Measurements from ENCODE around the gene COL16A1. TPM values are rescaled to one million over a fixed set of nuclear protein-coding genes. Genes with fewer than 3 reads are reported as not detected.

COL16A1 gene
- total RNA-seq, 1 donor from 2014 or later: 0.42 TPM

DNA sequence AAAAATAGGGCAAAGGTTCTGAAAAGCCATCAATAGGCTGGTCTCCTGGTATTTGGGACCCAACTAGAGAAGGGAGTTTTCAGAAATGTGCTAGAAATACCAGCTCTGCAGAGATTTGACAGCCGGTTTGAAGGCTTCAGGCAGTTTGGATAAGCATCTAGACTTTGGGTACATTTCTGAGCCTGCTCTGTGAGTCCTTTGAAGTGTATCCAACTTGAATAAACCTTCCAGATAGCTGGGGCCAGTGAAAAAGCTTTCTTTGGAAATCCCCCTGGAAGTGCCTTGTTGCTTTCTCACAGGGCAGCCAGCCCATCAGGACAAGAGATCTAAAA, 52.8 kb downstream of the COL16A1 start:
- intact Hi-C loops (cut with micrococcal nuclease): no loop called here

GRCh38 chr1:31650161-31651088, 53.4 kb downstream of the COL16A1 start:
- intact Hi-C loops (cut with micrococcal nuclease): no loop called here

DNA sequence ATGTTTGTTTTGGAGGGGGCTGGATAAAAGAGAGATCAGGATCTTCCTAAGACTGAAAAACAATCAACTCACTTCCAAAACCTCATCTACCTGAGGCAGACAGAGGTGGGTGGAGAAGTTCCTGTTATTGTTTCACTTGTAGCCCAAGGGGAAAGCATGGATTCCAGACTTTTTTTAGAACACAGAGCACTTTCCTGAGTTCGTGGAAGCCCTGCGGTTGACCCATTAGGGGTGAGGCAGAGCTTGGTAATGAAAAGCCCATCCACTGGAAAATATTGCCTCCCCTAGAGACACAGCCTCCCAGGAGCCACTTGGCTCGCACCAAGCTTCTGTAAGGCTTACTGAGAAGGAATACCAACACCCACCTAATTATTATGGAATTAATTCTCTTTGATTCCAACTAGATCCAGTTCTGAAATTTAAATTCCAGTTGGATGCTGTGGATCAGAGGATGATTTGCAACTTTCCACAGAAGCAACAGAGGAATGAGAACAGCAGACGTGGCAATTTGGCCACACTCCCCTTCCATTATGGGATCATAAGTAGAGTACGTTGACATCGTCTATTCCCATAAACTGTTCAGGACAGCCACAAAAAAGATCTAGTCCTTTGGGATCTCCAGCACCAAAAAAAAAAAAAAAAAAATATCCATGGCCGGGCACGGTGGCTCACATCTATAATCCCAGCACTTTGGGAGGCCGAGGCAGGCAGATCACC, 55.0 kb downstream of the COL16A1 start:
- intact Hi-C loops (cut with micrococcal nuclease): loop anchor here (10.0 kb wide), 3 partner anchors 286 to 1706 kb away; partner anchors contain the start of gene PTP4A2

DNA sequence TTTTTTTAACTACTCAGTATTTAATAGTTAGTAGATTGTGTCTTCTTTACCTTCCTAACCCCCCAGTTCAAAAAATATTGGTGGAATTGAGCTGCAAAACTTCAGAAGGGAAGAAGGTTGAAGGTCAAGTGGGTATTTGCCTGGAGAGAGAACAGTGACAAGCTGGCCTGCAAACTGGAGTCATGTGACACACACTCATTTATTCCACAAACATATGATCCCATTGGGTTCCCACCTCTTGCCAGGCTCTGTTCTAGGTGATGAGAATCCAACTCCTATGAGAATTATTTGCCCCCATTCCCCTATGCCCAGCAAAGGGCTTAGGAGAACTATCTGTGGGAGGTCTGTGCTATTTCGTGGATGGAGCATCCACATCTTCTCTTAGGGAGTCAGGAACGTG, 55.6 kb downstream of the COL16A1 start:
- intact Hi-C loops (cut with micrococcal nuclease): loop anchor here (10.0 kb wide), 3 partner anchors 287 to 1707 kb away; partner anchors contain the start of gene PTP4A2

DNA sequence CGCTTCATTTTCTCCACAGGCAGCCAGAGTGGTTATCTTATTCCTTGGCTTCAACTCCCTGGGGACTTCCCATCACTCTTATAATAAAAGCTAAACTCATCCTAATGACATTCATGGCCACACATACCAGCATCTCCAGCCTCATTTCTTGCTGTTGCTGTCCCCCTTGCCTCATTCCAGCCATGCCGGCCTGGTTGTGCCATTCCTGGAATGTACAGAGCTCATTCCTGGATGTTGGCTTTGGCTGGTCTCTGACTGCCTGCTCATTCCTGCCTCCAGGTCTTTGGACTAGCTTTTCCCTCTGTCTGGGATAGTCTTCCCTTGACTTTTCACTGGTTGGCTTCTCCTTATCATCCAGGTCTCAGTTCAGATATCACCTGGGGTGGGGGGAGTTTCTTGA, 56.7 kb downstream of the COL16A1 start:
- intact Hi-C loops (cut with micrococcal nuclease): loop anchor here (10.0 kb wide), 3 partner anchors 288 to 1708 kb away; partner anchors contain the start of gene PTP4A2

DNA sequence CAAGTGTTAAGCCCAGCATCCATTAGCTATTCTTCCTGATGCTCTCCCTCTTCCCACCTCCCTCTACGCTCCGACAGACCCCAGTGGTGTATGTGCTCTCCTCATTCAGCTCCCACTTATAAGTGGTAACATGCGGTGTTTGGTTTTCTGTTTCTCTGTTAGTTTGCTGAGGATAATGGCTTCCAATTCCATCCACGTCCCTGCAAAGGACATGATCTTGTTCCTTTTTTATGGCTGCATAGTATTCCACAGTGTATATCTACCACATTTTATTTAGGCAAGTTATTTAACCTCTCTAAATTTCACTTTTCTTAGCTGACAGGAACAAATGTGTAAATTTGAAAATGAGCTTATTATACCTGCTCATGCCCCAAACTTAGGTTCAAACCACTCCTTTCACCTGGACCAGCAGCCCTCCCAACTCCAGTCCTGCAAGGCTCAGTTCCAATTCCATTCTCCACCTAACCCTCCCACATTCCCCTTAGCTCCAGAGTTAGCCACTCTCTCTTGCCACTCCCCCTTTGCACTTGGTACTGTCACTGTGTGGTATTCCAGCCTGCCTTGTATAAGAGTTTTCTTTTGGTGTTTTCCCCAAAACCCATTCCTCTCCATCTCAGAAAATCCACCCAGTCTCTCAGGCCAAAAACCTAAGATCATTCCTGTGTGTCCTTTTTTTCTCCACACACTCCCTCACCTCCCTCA, 57.4 kb downstream of the COL16A1 start:
- intact Hi-C loops (cut with micrococcal nuclease): loop anchor here (10.0 kb wide), 3 partner anchors 288 to 1708 kb away; partner anchors contain the start of gene PTP4A2

DNA sequence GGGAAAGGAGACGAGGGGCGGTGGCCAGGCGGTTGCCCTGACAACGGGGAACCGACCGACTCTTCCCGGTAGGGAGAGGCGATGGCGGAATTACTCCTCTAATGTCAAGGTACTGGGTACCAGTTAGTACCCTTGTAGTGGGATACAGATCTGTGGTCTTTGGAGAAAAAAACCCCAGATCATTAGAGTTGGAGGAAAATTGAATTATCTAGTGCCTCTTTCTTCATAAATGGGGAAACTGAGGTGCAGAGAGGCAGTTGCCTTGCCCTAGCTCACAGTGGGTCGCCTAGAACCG, 58.6 kb downstream of the COL16A1 start:
- intact Hi-C loops (cut with micrococcal nuclease): loop anchor here (1.0 to 10.0 kb wide), 8 partner anchors 116 to 1710 kb away; partner anchors contain the start of genes BSDC1, HDAC1, PTP4A2 and PUM1

DNA sequence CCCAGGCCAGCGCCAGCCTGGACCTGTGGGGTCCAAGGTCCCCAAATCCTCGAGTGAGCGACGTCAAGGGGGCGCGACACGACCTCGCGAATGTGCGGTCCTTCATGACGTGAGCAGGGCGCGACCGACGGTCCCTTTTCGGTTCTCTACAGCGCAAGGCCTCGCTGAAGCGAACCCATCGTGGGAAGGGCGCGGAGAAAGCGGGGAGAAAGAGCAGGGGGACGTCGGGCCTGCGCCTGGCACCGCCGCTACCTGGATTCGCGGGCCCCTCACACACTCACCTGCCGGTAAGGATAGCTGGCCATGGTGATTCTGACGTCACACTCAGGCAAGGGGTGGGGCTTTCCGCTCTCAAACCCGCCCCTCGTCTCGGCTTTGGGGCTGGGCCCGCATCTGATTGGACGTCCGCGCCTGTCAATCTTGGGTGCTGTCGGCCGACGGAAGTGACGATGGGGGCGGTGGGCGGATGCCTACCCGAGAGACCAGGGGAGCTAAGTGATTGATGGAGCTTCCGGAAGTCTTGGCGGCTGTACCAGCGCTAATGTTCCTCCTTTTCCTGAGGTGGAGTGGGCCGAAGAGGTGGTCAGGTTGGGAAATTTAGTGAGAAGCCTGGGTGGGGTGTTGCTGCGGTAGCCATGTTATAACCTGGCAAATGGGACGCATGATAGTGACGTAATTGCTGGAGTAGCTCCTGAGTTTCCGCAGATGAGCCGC, 59.1 kb downstream of the COL16A1 start, which contains the start of gene PEF1:
Gene PEF1 (minus strand): TSS at position 317 of the 714 bp plus-strand sequence. CDS start 12 bp downstream, at position 305.
- intact Hi-C loops (cut with micrococcal nuclease): loop anchor here (1.0 to 10.0 kb wide), 14 partner anchors 116 to 1710 kb away; partner anchors contain the start of genes BSDC1, HDAC1, KHDRBS1 and KPNA6

DNA sequence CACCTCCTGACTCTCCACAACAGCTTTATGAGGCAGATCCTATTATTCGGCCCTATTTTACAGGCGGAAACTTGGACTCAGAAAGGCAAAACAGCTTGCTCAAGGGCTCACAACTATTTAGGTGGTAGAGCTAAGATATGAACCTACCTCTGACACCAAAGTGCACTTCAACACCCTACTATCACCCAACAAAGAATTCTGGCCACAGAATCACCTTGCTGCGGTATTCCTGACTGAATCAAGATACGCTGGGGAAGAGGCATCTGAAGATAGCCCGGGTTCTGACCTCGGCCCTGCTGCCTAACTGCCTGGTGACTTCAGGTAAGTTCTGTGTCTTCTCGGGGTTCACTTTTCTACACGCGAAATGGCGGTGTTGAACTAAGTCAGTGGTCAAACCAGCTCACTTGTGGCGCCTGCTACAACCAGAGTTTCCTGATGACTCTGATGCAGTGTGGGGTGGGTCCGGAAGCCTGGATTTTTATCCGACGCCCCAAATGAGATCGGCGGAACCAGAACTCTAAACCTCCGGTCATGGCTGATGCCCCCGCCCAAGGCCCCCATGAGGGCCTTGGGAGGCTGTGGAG, 59.7 kb downstream of the COL16A1 start:
- intact Hi-C loops (cut with micrococcal nuclease): loop anchor here (1.0 to 10.0 kb wide), 12 partner anchors 117 to 1711 kb away; partner anchors contain the start of genes KHDRBS1, KPNA6, PTP4A2 and PUM1

DNA sequence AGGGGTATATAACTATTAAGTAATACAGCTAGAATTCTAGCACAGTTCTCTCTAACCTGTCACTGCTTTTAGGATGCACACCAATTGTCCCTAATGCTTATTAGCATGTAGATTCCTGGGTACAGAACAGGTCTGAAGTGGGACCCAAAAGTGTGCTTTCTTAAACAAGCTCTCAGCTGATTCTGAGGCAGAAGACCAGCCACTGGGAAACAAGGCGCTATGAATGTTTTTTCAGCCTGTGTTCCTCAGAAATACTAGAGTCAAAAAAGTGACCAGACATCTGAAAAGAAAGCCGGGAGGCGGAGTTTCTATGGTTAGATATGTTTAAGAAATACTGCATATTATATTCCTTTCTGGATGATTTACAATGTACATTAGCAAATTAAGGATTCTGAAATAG, 60.9 kb downstream of the COL16A1 start:
- intact Hi-C loops (cut with micrococcal nuclease): loop anchor here (10.0 kb wide), 3 partner anchors 292 to 1712 kb away; partner anchors contain the start of gene PTP4A2

GRCh38 chr1:31642366-31642765, 61.5 kb downstream of the COL16A1 start:
- intact Hi-C loops (cut with micrococcal nuclease): loop anchor here (10.0 kb wide), 3 partner anchors 292 to 1712 kb away; partner anchors contain the start of gene PTP4A2

- intact Hi-C loops (cut with micrococcal nuclease): loop anchor here (10.0 kb wide), 3 partner anchors 294 to 1714 kb away; partner anchors contain the start of gene PTP4A2
Observed at GRCh38 chr1:31640964-31641363, 62.9 kb downstream of the COL16A1 start.

- intact Hi-C loops (cut with micrococcal nuclease): loop anchor here (10.0 kb wide), 3 partner anchors 295 to 1715 kb away; partner anchors contain the start of gene PTP4A2
Observed at GRCh38 chr1:31640179-31640578, 63.6 kb downstream of the COL16A1 start.

DNA sequence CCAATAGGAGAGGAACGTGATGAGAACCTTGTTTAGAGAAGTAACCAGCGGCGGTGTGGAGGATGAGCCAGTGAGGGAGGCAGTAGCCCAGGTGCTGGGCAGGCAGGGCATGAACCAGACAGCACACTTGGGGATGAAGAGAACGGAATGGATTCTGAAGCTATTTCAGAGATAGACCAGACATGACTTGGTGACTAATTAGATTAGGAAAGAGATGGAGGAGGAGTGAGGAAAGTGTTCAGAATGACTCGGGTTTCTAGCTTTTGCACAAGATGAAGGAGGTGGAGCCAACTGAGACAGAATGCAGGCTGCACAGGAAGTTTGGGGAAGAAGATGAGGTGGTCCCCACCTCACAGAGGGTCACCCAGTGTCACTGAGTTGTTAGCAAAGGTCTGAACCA, 64.3 kb downstream of the COL16A1 start:
- intact Hi-C loops (cut with micrococcal nuclease): no loop called here

GRCh38 chr1:31637915-31638673, 65.7 kb downstream of the COL16A1 start:
- intact Hi-C loops (cut with micrococcal nuclease): no loop called here

- intact Hi-C loops (cut with micrococcal nuclease): no loop called here
Observed at GRCh38 chr1:31633117-31633516, 70.7 kb downstream of the COL16A1 start.

DNA sequence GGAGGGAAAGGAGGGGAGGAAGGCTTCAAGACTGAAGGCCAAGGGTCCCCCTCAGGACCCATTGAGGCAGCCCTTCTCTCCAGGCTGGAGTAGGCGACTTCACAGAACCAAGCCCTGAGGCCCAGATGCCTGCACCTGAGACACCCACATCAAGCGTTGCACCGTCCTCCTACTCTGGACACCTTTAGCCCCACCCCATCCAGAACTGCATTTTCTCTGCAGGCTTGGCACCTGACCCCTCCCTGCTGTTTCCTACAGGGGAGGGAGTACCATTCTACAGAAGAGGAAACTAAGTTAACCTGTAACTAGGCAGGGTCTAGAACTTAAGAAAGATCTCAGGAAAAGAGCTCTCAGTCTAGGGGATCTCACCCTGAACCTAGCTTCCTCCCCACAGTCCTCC, 71.2 kb downstream of the COL16A1 start:
- intact Hi-C loops (cut with micrococcal nuclease): no loop called here

- intact Hi-C loops (cut with micrococcal nuclease): no loop called here
Observed at GRCh38 chr1:31628931-31629556, 74.8 kb downstream of the COL16A1 start.

All from T-helper 1 cell treated with Interleukin-12 subunit alpha and Interleukin-12 subunit beta and Interleukin-4 antibody, amounts not matched to agents 30 ng/mL and 1 ng/mL, for 36 hours (primary cell).